PFSK-1 (cell line): Measurements from ENCODE around the gene EXOC4.

Experiments
- FOXP2 ChIP-seq: optimal IDR thresholded peaks from 2 replicates; pipeline ENCODE3; 2011; ENCODE audit warnings: borderline replicate concordance, control low read depth, inconsistent platforms; ENCODE audit not compliant: insufficient read depth; ENCODE audit errors: extremely low read length, extremely low read depth
- POLR2AphosphoS5 ChIP-seq: IDR thresholded peaks from 2 replicates; pipeline ENCODE4 v1.6.1; 2012; ENCODE audit warnings: low read depth, mild to moderate bottlenecking, control low read depth, low read length, moderate library complexity
- REST ChIP-seq, 2 experiments: IDR thresholded peaks; 2 replicates each; pipeline versions ENCODE4 v1.6.1 to v1.8.0; 2011 to 2012; ENCODE audit warnings: low read depth in 2 of 2, low read length in 2 of 2, control low read depth in 1 of 2, inconsistent platforms in 1 of 2, mild to moderate bottlenecking in 1 of 2, moderate library complexity in 1 of 2; ENCODE audit not compliant: insufficient read depth in 1 of 2
- SIN3A ChIP-seq: IDR thresholded peaks from 2 replicates; pipeline ENCODE4 v1.6.1; 2012; ENCODE audit warnings: mild to moderate bottlenecking, low read length, moderate library complexity, borderline replicate concordance; ENCODE audit not compliant: insufficient read depth
- TAF1 ChIP-seq: IDR thresholded peaks from 2 replicates; pipeline ENCODE4 v1.6.1; 2012; ENCODE audit warnings: low read length, control low read depth, borderline replicate concordance; ENCODE audit not compliant: insufficient read depth

Gene EXOC4

GRCh38 chr7:133445617-133446016 is 192.7 kb downstream of the EXOC4 start:
- no peak for TF ChIP-seq REST (IDR thresholded peaks at IDR 0.05; ENCODE audit: insufficient read depth in 1 of 2, low read depth in 2 of 2, low read length in 2 of 2)
- TF ChIP-seq TAF1, result no peak
- no peak for TF ChIP-seq FOXP2
- no peak for TF ChIP-seq SIN3A
- TF ChIP-seq POLR2AphosphoS5, result no peak

DNA sequence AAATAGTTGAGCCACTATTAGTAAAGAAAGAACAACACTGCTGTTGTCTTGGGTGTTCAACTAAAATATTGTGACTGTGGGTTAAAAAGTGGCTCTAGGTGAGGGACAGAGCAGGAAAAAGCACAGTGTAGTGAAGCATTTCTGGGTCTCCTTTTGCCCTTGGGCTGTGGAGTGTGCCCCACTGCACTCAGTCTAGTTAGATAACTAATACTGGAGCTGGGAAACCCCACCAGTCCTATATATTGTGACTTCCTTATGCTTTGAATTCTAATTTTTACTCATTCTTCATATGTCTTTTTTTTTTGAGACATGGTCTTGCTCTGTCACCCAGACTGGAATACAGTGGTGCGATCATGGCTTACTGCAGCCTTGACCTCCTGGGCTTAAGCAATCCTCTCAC is 195.1 kb downstream of the EXOC4 start:
- TF ChIP-seq TAF1 (no peak), SIN3A (no peak), FOXP2 (no peak)

DNA sequence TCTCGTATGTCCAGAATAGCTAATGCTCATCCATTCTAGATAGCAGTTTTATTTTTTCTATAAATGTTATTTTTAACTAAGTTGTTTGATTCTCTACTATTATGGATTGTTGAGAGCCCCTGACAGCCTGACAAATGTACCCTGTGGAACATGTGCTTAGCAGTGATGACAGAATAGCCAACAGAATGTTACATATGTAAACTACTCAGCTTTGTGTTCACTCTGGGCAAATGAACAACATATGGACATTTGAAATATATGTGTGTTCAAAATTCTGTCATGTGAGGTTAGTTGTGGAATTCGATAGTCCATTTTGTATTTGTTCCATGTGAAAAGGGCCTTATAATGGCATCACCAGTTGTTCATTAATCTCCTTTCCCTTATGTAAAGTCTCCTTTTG is 199.7 kb downstream of the EXOC4 start:
- TF ChIP-seq TAF1 (no peak), FOXP2 (no peak), REST (IDR thresholded peaks at IDR 0.05; ENCODE audit: insufficient read depth in 1 of 2, low read depth in 2 of 2, low read length in 2 of 2) (no peak), SIN3A (no peak), POLR2AphosphoS5 (no peak)

DNA sequence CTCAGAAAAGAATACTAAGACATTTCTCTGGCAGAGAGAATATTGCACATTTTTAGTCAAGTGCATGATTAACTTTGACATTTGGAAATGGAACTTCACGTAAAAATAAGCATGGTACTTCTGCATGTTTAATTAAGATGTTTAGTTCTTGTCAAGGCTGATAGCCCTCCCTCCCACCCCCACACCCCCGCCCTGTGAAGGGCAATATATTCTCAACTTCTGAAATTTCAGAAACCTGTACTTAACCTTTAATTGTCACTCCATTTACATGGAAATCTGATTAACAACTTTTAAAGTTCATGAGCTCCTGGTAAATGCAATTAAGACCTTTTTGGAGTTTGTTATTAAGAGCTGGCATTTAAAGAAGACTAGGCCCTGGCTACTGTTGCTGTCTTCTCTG is 205.8 kb downstream of the EXOC4 start:
- TF ChIP-seq TAF1, result no peak

DNA sequence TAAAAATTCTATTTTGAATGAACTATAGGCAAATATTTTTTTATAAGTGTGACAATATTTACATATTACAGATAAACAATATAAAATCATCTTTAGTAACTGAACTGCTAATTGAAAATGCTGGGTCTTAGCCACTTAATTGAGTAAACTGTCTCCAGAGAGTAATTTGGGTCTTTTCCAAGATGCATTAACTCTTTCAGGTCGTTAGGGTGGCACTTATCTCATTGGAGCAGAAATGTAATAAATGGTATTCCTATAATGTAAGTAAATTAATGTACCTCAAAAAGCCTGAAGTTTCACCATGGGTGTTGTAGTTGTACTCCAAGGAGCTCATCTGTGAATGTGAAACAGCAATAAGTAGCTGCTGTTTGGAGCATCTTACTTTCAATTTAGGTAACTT is 208.5 kb downstream of the EXOC4 start:
- TF ChIP-seq TAF1 (no peak), REST (IDR thresholded peaks at IDR 0.05; ENCODE audit: insufficient read depth in 1 of 2, low read depth in 2 of 2, low read length in 2 of 2) (no peak), FOXP2 (no peak), SIN3A (no peak), POLR2AphosphoS5 (no peak)

- TF ChIP-seq REST (IDR thresholded peaks at IDR 0.05; ENCODE audit: insufficient read depth in 1 of 2, low read depth in 2 of 2, low read length in 2 of 2), result no peak
- no peak for TF ChIP-seq FOXP2
- TF ChIP-seq TAF1, result no peak
- no peak for TF ChIP-seq SIN3A
- no peak for TF ChIP-seq POLR2AphosphoS5
Measured at GRCh38 chr7:133475655-133476054, 222.8 kb downstream of the EXOC4 start.
